Transverse colon (tissue), 4 donors: ENCODE results near the gene PRND. TPM values are rescaled to one million over a fixed set of nuclear protein-coding genes. Genes with fewer than 3 reads are reported as not detected.

Source experiments
- DNase-seq: peaks from one replicate; pipeline ENCODE4 v3.0.0-alpha.2; 2019
- H3K27ac ChIP-seq, 4 donors: fragments of 200-600 bp; sonication (generic); 2 replicates each; pipeline ENCODE4 v1.5.1; 2016 to 2018; ENCODE audit warnings: inconsistent platforms in 4 of 4
- H3K27me3 ChIP-seq: fragments of 200-600 bp; sonication (generic); 2 replicates; pipeline ENCODE4 v1.5.1; 2017; ENCODE audit warnings: inconsistent platforms
- H3K36me3 ChIP-seq, 4 donors: fragments of 200-600 bp; sonication (generic); 2 replicates each; pipeline ENCODE4 v1.5.1; 2017 to 2019; ENCODE audit warnings: inconsistent platforms in 4 of 4
- H3K4me1 ChIP-seq, 4 donors: fragments of 200-600 bp; sonication (generic); 2 replicates each; pipeline ENCODE4 v1.5.1; 2017 to 2020; ENCODE audit warnings: inconsistent platforms in 4 of 4
- H3K4me3 ChIP-seq, 4 donors: fragments of 200-600 bp; sonication (generic); 1 replicate in 1 of 4; 2 replicates in 3 of 4; pipeline versions ENCODE4 v1.5.1 to v1.6.1; 2017 to 2019; ENCODE audit warnings: inconsistent platforms in 4 of 4
- H3K9me3 ChIP-seq, 2 donors: fragments of 200-600 bp; sonication (generic); 2 replicates each; pipeline ENCODE4 v1.5.1; 2017 to 2019; ENCODE audit warnings: inconsistent platforms in 2 of 2
- EP300 ChIP-seq: sonication (generic); formaldehyde crosslinking; IDR thresholded peaks from one replicate; pipeline ENCODE4 v1.6.1; 2017; ENCODE audit warnings: antibody characterized with exemption, low read depth
- POLR2A ChIP-seq: fragments of 450-650 bp; IDR thresholded peaks from one replicate; pipeline ENCODE4 v1.6.1; 2016; ENCODE audit warnings: antibody characterized with exemption, mild to moderate bottlenecking, moderate library complexity
- POLR2AphosphoS5 ChIP-seq, 3 donors: sonication (generic); formaldehyde crosslinking; IDR thresholded peaks; one replicate each; pipeline ENCODE4 v1.6.1; 2016; ENCODE audit warnings: antibody characterized with exemption in 3 of 3
- WGBS, 2 donors: methylation state at CpG; one replicate each; pipeline ENCODE4 v1.1.5; 2018; ENCODE audit warnings: low coverage in 1 of 2; 5-methylcytosine and 5-hydroxymethylcytosine counted together
- in situ Hi-C, 4 donors: fragments of 200-750 bp; cut with MboI; loops; one replicate each; pipeline versions ENCODE4 v1.15.0 to v1.15.1; 2017; ENCODE audit warnings: low sequenced_read_pairs in 3 of 4, low pct_ligation_motif_present in 1 of 4, low pct_unique_long_range_greater_than_20kb in 1 of 4
- intact Hi-C: fragments of 100-400 bp; cut with DNase I; formaldehyde crosslinking; loops from one replicate; pipeline ENCODE4 v1.15.1; 2023; ENCODE audit warnings: low total_unique reads
- total RNA-seq, 4 donors: library from RNA; depleted of rRNA; stranded (reverse); fragments of >200 nt; gene quantifications; one replicate each; pipeline ENCODE4 v1.1.0, GENCODE V29; 2016
- TF ChIP-seq, protein P1 (sequence below), 5 experiments: fragments of 200-600 bp in 3 of 5; fragments of 450-650 bp in 2 of 5; sonication (generic) in 3 of 5; IDR thresholded peaks; 1 replicate in 2 of 5; 2 replicates in 3 of 5; pipeline ENCODE4 v1.5.1; 2016 to 2017; ENCODE audit warnings: antibody characterized with exemption in 5 of 5, inconsistent platforms in 3 of 5, mild to moderate bottlenecking in 2 of 5, moderate library complexity in 1 of 5

PRND gene
- total RNA-seq, 4 donors from 2014 or later = not detected

DNA sequence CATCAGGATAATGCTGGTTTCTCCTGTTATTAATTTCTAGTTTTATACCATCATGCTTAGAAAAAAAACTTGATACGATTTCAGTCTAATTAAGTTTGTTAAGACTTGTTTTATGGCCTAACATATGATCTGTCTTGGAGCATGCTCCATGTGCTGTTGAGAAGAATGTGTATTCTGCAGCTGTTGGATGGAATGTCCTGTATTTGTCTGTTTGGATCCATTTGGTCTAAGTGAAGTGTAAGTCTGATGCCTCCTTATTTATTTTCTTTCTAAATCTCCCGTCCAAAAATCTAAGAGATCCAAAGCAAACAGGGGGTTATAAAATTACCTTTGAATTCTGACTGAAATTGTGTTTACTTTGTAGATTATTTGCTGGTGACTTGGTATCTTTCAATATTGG lies 30.0 kb upstream of the PRND start:
- intact Hi-C loops (no loop called here), in situ Hi-C loops (no loop called here)
- 17 to 46% methylated on average over 2 of the region's 2 CpGs for WGBS, 2 donors
- Histone ChIP-seq H3K27ac (no peak overlapping the region), H3K27me3 (no peaks in the 10 kb centered on the region), H3K9me3 (no peaks in the 10 kb centered on the region), H3K36me3 (no peaks in the 10 kb centered on the region), H3K4me3 (no peak overlapping the region), H3K4me1 (peaks cover 3 to 27% (median 12%) of the 10 kb centered on the region in 4 donors)
- TF ChIP-seq EP300 (no peak), POLR2A (no peak), POLR2AphosphoS5 (IDR thresholded peaks at IDR 0.05) (no peak)
- TF ChIP-seq, protein P1, sequence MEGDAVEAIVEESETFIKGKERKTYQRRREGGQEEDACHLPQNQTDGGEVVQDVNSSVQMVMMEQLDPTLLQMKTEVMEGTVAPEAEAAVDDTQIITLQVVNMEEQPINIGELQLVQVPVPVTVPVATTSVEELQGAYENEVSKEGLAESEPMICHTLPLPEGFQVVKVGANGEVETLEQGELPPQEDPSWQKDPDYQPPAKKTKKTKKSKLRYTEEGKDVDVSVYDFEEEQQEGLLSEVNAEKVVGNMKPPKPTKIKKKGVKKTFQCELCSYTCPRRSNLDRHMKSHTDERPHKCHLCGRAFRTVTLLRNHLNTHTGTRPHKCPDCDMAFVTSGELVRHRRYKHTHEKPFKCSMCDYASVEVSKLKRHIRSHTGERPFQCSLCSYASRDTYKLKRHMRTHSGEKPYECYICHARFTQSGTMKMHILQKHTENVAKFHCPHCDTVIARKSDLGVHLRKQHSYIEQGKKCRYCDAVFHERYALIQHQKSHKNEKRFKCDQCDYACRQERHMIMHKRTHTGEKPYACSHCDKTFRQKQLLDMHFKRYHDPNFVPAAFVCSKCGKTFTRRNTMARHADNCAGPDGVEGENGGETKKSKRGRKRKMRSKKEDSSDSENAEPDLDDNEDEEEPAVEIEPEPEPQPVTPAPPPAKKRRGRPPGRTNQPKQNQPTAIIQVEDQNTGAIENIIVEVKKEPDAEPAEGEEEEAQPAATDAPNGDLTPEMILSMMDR (IDR thresholded peaks at IDR 0.05) = no peak
- no peak for DNase-seq

DNA sequence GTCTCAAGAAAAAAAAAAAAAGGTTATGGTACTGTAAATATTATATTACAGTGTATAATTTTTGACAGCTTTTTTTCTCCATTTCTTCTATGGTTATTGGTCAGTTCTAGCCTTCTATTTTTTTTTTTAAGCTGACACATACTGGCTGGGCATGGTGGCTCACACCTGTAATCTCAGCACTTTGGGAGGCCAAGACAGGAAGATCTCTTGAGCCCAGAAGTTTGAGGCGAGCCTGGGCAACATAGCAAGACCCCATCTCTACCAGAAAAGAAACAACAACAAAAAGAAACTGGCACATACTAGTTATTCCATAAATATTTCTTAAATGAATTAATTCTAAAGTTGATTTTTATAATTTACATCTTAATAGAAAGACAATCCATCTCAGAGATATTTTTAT lies 27.6 kb upstream of the PRND start:
- TF ChIP-seq, protein P1 (IDR thresholded peaks at IDR 0.05) = no peak
- TF ChIP-seq POLR2A (no peak), POLR2AphosphoS5 (IDR thresholded peaks at IDR 0.05) (no peak), EP300 (no peak)
- intact Hi-C loops = no loop called here
- Histone ChIP-seq H3K4me3 (no peak overlapping the region), H3K4me1 (peaks cover 0 to 21% (median 4%) of the 10 kb centered on the region in 4 donors), H3K9me3 (no peaks in the 10 kb centered on the region), H3K36me3 (no peaks in the 10 kb centered on the region), H3K27me3 (no peaks in the 10 kb centered on the region), H3K27ac (no peak overlapping the region)
- no peak for DNase-seq
- WGBS, 2 donors = 83 to 95% methylated on average over 1 of the region's 1 CpG
- in situ Hi-C loops = no loop called here

DNA sequence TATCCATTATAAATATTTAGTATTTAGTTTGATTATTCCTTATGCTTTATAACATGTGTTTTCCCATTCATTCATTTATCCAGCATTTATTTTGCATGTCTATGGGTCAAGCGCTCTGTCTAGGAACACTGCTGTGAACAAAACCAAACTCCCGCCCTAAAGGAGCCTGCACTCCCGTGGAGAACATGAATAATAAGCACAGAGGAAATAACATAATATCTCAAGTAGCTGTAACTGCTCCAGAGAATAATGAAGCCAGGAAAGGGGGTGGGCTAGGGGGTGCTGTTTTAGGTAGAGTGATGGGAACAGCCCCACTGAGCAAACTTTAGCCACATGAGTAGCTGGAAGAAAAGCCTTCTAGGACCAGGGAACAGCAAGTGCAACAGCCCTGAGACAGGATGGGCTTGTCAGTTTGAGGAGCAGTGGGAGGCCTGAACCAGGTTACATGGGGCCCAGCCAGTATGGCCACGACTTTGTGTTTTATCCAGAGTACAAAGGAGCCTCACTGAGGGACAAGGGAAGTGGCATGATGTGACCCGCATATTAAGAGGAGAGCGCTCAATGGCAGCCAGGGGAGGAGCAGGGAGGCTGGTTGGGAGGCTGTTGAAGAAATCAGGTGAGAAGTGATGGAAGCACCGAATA lies 24.4 kb upstream of the PRND start:
- H3K4me1 ChIP-seq = peaks cover 0 to 9% (median 0%) of the 10 kb centered on the region in 4 donors
- intact Hi-C loops (no loop called here), in situ Hi-C loops (no loop called here)
- no peak for DNase-seq
- no peaks in the 10 kb centered on the region for H3K36me3 ChIP-seq
- H3K4me3 ChIP-seq = no peak overlapping the region
- H3K9me3 ChIP-seq = no peaks in the 10 kb centered on the region
- 87 to 92% methylated on average over 4 to 7 of the region's 7 CpGs for WGBS, 2 donors
- no peak overlapping the region for H3K27ac ChIP-seq
- no peaks in the 10 kb centered on the region for H3K27me3 ChIP-seq
- TF ChIP-seq POLR2A (no peak), EP300 (no peak), POLR2AphosphoS5 (IDR thresholded peaks at IDR 0.05) (no peak)
- TF ChIP-seq, protein P1 (IDR thresholded peaks at IDR 0.05) = no peak

DNA sequence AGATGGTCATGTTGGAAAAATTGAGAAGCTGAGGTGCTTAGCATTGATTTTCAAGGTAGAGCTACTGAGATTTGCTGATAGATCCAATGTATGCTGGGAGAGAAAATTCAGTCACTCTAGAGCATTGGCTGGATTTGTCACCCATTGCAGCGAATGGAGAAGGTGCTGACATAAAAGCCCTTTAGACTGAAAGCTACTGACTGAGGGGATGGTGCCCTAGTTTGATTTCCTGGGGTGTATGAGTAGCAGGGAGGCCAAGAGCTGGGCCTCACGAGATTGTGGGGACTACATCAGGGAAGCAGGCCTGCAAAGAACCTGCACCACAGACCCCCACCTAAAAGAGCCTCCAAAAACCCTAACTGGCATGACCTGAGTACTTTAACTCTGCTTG lies 23.9 kb upstream of the PRND start:
- 73 to 86% methylated on average over 1 to 2 of the region's 2 CpGs for WGBS, 2 donors
- Histone ChIP-seq H3K9me3 (no peaks in the 10 kb centered on the region), H3K27ac (no peak overlapping the region), H3K4me3 (no peak overlapping the region), H3K4me1 (peaks cover 0 to 9% (median 0%) of the 10 kb centered on the region in 4 donors), H3K36me3 (no peaks in the 10 kb centered on the region), H3K27me3 (no peaks in the 10 kb centered on the region)
- intact Hi-C loops (no loop called here), in situ Hi-C loops (no loop called here)
- no peak for TF ChIP-seq POLR2A
- TF ChIP-seq EP300 = no peak
- TF ChIP-seq, protein P1 (IDR thresholded peaks at IDR 0.05) = no peak
- TF ChIP-seq POLR2AphosphoS5 (IDR thresholded peaks at IDR 0.05) = no peak
- DNase-seq = no peak
